Activated CD8-positive, alpha-beta memory T cell treated with anti-CD3 and anti-CD28 coated beads for 24 hours (primary cell): Measurements from ENCODE around the gene PTS.

ENCODE experiments used
- DNase-seq: peaks from one replicate; pipeline ENCODE4 v3.0.0-alpha.2; 2020

Gene PTS

GRCh38 chr11:112223121-112223520, 3.1 kb upstream of the PTS start:
- DNase-seq: no peak

- DNase-seq: no peak
Observed at GRCh38 chr11:112223754-112224532, 2.3 kb upstream of the PTS start.

GRCh38 chr11:112225753-112226061, 521 bp upstream of the PTS start:
- no peak for DNase-seq

- DNase-seq: no peak
Observed at GRCh38 chr11:112226831-112227401, 688 bp downstream of the PTS start.

- DNase-seq: no peak
Observed at GRCh38 chr11:112227471-112227870, 1.2 kb downstream of the PTS start.

GRCh38 chr11:112228706-112229105, 2.5 kb downstream of the PTS start:
- DNase-seq: no peak

- no peak for DNase-seq
Observed at GRCh38 chr11:112229159-112229558, 2.9 kb downstream of the PTS start.

- no peak for DNase-seq
Observed at GRCh38 chr11:112229746-112230433, 3.7 kb downstream of the PTS start.

- no peak for DNase-seq
Observed at GRCh38 chr11:112231952-112232351, 5.7 kb downstream of the PTS start.

- DNase-seq: no peak
Observed at GRCh38 chr11:112235750-112236390, 9.6 kb downstream of the PTS start.

GRCh38 chr11:112237451-112237850, 11.2 kb downstream of the PTS start:
- DNase-seq: no peak

GRCh38 chr11:112238041-112238440, 11.8 kb downstream of the PTS start:
- no peak for DNase-seq

- DNase-seq: no peak
Observed at GRCh38 chr11:112241486-112241885, 15.3 kb downstream of the PTS start.

- no peak for DNase-seq
Observed at GRCh38 chr11:112247201-112247600, 21.0 kb downstream of the PTS start.

- DNase-seq: no peak
Observed at GRCh38 chr11:112248201-112248600, 22.0 kb downstream of the PTS start.

- DNase-seq: no peak
Observed at GRCh38 chr11:112249871-112250610, 23.8 kb downstream of the PTS start.

- DNase-seq: no peak
Observed at GRCh38 chr11:112253605-112254242, 27.5 kb downstream of the PTS start.

GRCh38 chr11:112255067-112255720, 29.0 kb downstream of the PTS start:
- DNase-seq: no peak

GRCh38 chr11:112260490-112260889, 34.3 kb downstream of the PTS start, which contains the start of gene PLET1:
Gene PLET1, minus strand, starts transcription at chr11:112260860. Its CDS starts 271 bp downstream, at chr11:112260589.
- DNase-seq: no peak

GRCh38 chr11:112265659-112266409, 39.6 kb downstream of the PTS start:
- no peak for DNase-seq

- no peak for DNase-seq
Observed at GRCh38 chr11:112266410-112266778, 40.2 kb downstream of the PTS start.
